HEK293 (cell line): ENCODE data around the gene THRAP3.

ENCODE experiments used
- MEIS1 ChIP-seq: sonication (generic); formaldehyde crosslinking; IDR thresholded peaks from 2 replicates; pipeline ENCODE4 v1.8.1; 2022; ENCODE audit warnings: missing genetic modification reagents, mild to moderate bottlenecking, borderline replicate concordance
- OSR2 ChIP-seq: fragments of 450-650 bp; formaldehyde crosslinking; IDR thresholded peaks from 2 replicates; pipeline ENCODE4 v1.5.1; 2016; ENCODE audit warnings: missing biosample characterization, missing genetic modification characterization
- SCRT2 ChIP-seq: fragments of 450-650 bp; formaldehyde crosslinking; IDR thresholded peaks from 2 replicates; pipeline ENCODE4 v1.5.1; 2016; ENCODE audit warnings: missing biosample characterization, missing genetic modification characterization
- ZBTB17 ChIP-seq: fragments of 450-650 bp; formaldehyde crosslinking; IDR thresholded peaks from 2 replicates; pipeline ENCODE4 v1.5.1; 2016; ENCODE audit warnings: missing biosample characterization, missing genetic modification characterization
- ZEB2 ChIP-seq: fragments of 450-650 bp; formaldehyde crosslinking; IDR thresholded peaks from 2 replicates; pipeline ENCODE4 v1.5.1; 2016; ENCODE audit warnings: missing biosample characterization, missing genetic modification characterization
- ZNF155 ChIP-seq: fragments of 450-650 bp; formaldehyde crosslinking; IDR thresholded peaks from 2 replicates; pipeline ENCODE4 v1.5.1; 2016; ENCODE audit warnings: missing biosample characterization, missing genetic modification characterization
- ZNF174 ChIP-seq: fragments of 450-650 bp; formaldehyde crosslinking; IDR thresholded peaks from 2 replicates; pipeline ENCODE4 v1.5.0; 2017; ENCODE audit warnings: missing biosample characterization, mild to moderate bottlenecking, missing genetic modification characterization
- ZNF302 ChIP-seq: fragments of 450-650 bp; formaldehyde crosslinking; IDR thresholded peaks from 2 replicates; pipeline ENCODE4 v1.5.1; 2016; ENCODE audit warnings: missing biosample characterization, missing genetic modification characterization, low read depth
- ZNF335 ChIP-seq: fragments of 450-650 bp; formaldehyde crosslinking; conservative IDR thresholded peaks from 2 replicates; pipeline ENCODE4 v1.5.1; 2016; ENCODE audit warnings: missing biosample characterization, missing genetic modification characterization
- ZNF362 ChIP-seq: fragments of 450-650 bp; formaldehyde crosslinking; IDR thresholded peaks from 2 replicates; pipeline ENCODE4 v1.5.1; 2016; ENCODE audit warnings: missing biosample characterization, missing genetic modification characterization
- ZNF521 ChIP-seq: fragments of 450-650 bp; formaldehyde crosslinking; IDR thresholded peaks from 2 replicates; pipeline ENCODE4 v1.5.1; 2017; ENCODE audit warnings: missing biosample characterization, mild to moderate bottlenecking, missing genetic modification characterization
- ZNF561 ChIP-seq: fragments of 450-650 bp; IDR thresholded peaks from 2 replicates; pipeline ENCODE4 v1.5.1; 2018; ENCODE audit warnings: missing biosample characterization, missing genetic modification characterization, borderline replicate concordance
- ZNF600 ChIP-seq: fragments of 450-650 bp; formaldehyde crosslinking; IDR thresholded peaks from 2 replicates; pipeline ENCODE4 v1.5.1; 2016; ENCODE audit warnings: missing biosample characterization, missing genetic modification characterization
- ZNF658 ChIP-seq: fragments of 450-650 bp; formaldehyde crosslinking; IDR thresholded peaks from 2 replicates; pipeline ENCODE4; 2016; ENCODE audit warnings: missing biosample characterization, missing genetic modification characterization
- ZNF660 ChIP-seq: fragments of 450-650 bp; IDR thresholded peaks from 2 replicates; pipeline ENCODE4 v1.5.1; 2018; ENCODE audit warnings: missing biosample characterization, mild to moderate bottlenecking, missing genetic modification characterization
- ZNF747 ChIP-seq: fragments of 450-650 bp; formaldehyde crosslinking; IDR thresholded peaks from 2 replicates; pipeline ENCODE4 v1.5.1; 2016; ENCODE audit warnings: missing biosample characterization, missing genetic modification characterization
- ZNF792 ChIP-seq: fragments of 450-650 bp; formaldehyde crosslinking; IDR thresholded peaks from 2 replicates; pipeline ENCODE4 v1.5.1; 2016; ENCODE audit warnings: missing biosample characterization, missing genetic modification characterization
- TF ChIP-seq, protein P1 (sequence below): fragments of 450-650 bp; formaldehyde crosslinking; IDR thresholded peaks from 2 replicates; pipeline ENCODE4 v1.5.1; 2016; ENCODE audit warnings: missing biosample characterization, missing genetic modification characterization
- TF ChIP-seq, protein P2 (sequence below): fragments of 450-650 bp; formaldehyde crosslinking; IDR thresholded peaks from 2 replicates; pipeline ENCODE4 v1.5.1; 2016; ENCODE audit warnings: missing biosample characterization, missing genetic modification characterization
- TF ChIP-seq, protein P3 (sequence below): fragments of 450-650 bp; formaldehyde crosslinking; IDR thresholded peaks from 2 replicates; pipeline ENCODE4 v1.5.1; 2016; ENCODE audit warnings: missing biosample characterization, missing genetic modification characterization
- TF ChIP-seq, protein P4 (sequence below): fragments of 450-650 bp; formaldehyde crosslinking; IDR thresholded peaks from 2 replicates; pipeline ENCODE4 v1.5.1; 2016; ENCODE audit warnings: missing biosample characterization, missing genetic modification characterization
- TF ChIP-seq, protein P5 (sequence below): fragments of 450-650 bp; formaldehyde crosslinking; IDR thresholded peaks from 2 replicates; pipeline ENCODE4 v1.5.1; 2016; ENCODE audit warnings: missing biosample characterization, missing genetic modification characterization, borderline replicate concordance
- TF ChIP-seq, protein P6 (sequence below): fragments of 450-650 bp; formaldehyde crosslinking; IDR thresholded peaks from 2 replicates; pipeline ENCODE4 v1.5.1; 2017; ENCODE audit warnings: missing biosample characterization, missing genetic modification characterization

THRAP3 gene

GRCh38 chr1:36253161-36253862 is 29.1 kb downstream of the THRAP3 start (continued):
- TF ChIP-seq, protein P1, sequence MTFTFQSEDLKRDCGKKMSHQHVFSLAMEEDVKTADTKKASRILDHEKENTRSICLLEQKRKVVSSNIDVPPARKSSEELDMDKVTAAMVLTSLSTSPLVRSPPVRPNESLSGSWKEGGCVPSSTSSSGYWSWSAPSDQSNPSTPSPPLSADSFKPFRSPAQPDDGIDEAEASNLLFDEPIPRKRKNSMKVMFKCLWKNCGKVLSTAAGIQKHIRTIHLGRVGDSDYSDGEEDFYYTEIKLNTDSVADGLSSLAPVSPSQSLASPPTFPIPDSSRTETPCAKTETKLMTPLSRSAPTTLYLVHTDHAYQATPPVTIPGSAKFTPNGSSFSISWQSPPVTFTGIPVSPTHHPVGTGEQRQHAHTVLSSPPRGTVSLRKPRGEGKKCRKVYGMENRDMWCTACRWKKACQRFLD: no peak
- no peak for TF ChIP-seq ZNF302 (tag by site-specific recombination)
- no peak for TF ChIP-seq ZNF335 (tag by site-specific recombination)
- TF ChIP-seq ZNF155: no peak
- TF ChIP-seq, protein P2, sequence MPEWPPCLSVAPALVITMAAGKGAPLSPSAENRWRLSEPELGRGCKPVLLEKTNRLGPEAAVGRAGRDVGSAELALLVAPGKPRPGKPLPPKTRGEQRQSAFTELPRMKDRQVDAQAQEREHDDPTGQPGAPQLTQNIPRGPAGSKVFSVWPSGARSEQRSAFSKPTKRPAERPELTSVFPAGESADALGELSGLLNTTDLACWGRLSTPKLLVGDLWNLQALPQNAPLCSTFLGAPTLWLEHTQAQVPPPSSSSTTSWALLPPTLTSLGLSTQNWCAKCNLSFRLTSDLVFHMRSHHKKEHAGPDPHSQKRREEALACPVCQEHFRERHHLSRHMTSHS (tag by site-specific recombination): no peak
- no peak for TF ChIP-seq MEIS1 (CRISPR knock-in tag)
- TF ChIP-seq, protein P3, sequence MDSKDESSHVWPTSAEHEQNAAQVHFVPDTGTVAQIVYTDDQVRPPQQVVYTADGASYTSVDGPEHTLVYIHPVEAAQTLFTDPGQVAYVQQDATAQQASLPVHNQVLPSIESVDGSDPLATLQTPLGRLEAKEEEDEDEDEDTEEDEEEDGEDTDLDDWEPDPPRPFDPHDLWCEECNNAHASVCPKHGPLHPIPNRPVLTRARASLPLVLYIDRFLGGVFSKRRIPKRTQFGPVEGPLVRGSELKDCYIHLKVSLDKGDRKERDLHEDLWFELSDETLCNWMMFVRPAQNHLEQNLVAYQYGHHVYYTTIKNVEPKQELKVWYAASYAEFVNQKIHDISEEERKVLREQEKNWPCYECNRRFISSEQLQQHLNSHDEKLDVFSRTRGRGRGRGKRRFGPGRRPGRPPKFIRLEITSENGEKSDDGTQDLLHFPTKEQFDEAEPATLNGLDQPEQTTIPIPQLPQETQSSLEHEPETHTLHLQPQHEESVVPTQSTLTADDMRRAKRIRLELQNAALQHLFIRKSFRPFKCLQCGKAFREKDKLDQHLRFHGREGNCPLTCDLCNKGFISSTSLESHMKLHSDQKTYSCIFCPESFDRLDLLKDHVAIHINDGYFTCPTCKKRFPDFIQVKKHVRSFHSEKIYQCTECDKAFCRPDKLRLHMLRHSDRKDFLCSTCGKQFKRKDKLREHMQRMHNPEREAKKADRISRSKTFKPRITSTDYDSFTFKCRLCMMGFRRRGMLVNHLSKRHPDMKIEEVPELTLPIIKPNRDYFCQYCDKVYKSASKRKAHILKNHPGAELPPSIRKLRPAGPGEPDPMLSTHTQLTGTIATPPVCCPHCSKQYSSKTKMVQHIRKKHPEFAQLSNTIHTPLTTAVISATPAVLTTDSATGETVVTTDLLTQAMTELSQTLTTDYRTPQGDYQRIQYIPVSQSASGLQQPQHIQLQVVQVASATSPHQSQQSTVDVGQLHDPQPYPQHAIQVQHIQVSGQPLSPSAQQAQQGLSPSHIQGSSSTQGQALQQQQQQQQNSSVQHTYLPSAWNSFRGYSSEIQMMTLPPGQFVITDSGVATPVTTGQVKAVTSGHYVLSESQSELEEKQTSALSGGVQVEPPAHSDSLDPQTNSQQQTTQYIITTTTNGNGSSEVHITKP (tag by site-specific recombination): 0 out of 2 replicates have a peak, but pooled peaks have one; percentile 18
- TF ChIP-seq, protein P4, sequence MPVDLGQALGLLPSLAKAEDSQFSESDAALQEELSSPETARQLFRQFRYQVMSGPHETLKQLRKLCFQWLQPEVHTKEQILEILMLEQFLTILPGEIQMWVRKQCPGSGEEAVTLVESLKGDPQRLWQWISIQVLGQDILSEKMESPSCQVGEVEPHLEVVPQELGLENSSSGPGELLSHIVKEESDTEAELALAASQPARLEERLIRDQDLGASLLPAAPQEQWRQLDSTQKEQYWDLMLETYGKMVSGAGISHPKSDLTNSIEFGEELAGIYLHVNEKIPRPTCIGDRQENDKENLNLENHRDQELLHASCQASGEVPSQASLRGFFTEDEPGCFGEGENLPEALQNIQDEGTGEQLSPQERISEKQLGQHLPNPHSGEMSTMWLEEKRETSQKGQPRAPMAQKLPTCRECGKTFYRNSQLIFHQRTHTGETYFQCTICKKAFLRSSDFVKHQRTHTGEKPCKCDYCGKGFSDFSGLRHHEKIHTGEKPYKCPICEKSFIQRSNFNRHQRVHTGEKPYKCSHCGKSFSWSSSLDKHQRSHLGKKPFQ (tag by site-specific recombination): no peak
- TF ChIP-seq ZNF521 (tag by site-specific recombination): no peak
- no peak for TF ChIP-seq ZNF561 (tag by site-specific recombination)
- no peak for TF ChIP-seq SCRT2 (tag by site-specific recombination)
- peak; percentile 35; the same call in 1 of the 2 replicates for TF ChIP-seq ZEB2
- no peak for TF ChIP-seq ZNF658 (tag by site-specific recombination)
- peak; percentile 92 for TF ChIP-seq ZNF362 (tag by site-specific recombination)
- TF ChIP-seq OSR2: peak; percentile 83
- TF ChIP-seq, protein P5, sequence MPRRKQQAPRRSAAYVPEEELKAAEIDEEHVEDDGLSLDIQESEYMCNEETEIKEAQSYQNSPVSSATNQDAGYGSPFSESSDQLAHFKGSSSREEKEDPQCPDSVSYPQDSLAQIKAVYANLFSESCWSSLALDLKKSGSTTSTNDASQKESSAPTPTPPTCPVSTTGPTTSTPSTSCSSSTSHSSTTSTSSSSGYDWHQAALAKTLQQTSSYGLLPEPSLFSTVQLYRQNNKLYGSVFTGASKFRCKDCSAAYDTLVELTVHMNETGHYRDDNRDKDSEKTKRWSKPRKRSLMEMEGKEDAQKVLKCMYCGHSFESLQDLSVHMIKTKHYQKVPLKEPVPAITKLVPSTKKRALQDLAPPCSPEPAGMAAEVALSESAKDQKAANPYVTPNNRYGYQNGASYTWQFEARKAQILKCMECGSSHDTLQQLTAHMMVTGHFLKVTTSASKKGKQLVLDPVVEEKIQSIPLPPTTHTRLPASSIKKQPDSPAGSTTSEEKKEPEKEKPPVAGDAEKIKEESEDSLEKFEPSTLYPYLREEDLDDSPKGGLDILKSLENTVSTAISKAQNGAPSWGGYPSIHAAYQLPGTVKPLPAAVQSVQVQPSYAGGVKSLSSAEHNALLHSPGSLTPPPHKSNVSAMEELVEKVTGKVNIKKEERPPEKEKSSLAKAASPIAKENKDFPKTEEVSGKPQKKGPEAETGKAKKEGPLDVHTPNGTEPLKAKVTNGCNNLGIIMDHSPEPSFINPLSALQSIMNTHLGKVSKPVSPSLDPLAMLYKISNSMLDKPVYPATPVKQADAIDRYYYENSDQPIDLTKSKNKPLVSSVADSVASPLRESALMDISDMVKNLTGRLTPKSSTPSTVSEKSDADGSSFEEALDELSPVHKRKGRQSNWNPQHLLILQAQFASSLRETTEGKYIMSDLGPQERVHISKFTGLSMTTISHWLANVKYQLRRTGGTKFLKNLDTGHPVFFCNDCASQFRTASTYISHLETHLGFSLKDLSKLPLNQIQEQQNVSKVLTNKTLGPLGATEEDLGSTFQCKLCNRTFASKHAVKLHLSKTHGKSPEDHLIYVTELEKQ (tag by site-specific recombination): no peak
- TF ChIP-seq, protein P6, sequence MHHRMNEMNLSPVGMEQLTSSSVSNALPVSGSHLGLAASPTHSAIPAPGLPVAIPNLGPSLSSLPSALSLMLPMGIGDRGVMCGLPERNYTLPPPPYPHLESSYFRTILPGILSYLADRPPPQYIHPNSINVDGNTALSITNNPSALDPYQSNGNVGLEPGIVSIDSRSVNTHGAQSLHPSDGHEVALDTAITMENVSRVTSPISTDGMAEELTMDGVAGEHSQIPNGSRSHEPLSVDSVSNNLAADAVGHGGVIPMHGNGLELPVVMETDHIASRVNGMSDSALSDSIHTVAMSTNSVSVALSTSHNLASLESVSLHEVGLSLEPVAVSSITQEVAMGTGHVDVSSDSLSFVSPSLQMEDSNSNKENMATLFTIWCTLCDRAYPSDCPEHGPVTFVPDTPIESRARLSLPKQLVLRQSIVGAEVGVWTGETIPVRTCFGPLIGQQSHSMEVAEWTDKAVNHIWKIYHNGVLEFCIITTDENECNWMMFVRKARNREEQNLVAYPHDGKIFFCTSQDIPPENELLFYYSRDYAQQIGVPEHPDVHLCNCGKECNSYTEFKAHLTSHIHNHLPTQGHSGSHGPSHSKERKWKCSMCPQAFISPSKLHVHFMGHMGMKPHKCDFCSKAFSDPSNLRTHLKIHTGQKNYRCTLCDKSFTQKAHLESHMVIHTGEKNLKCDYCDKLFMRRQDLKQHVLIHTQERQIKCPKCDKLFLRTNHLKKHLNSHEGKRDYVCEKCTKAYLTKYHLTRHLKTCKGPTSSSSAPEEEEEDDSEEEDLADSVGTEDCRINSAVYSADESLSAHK (tag by site-specific recombination): no peak
- TF ChIP-seq ZNF792 (tag by site-specific recombination): no peak
- TF ChIP-seq ZBTB17: peak; percentile 43; the same call in 1 of the 2 replicates
- peak; percentile 77 for TF ChIP-seq ZNF600
- TF ChIP-seq ZNF660 (tag by site-specific recombination): 0 out of 2 replicates have a peak, but pooled peaks have one; percentile 22
- TF ChIP-seq ZNF174: no peak
- TF ChIP-seq ZNF747 (tag by site-specific recombination): no peak
